Panc1 (cell line): ENCODE data around the gene COL6A1. TPM values are rescaled to one million over a fixed set of nuclear protein-coding genes. Genes with fewer than 3 reads are reported as not detected.

Experiments
- ATAC-seq: fragments of 200-7000 bp; cut with Tn5 transposase; 2 replicates; pipeline ENCODE4 v1.9.1; 2020; ENCODE audit warnings: mild to moderate bottlenecking, moderate library complexity
- BruUV-seq: library from RNA; stranded (reverse); fragments of 400-500 nt; replicated peaks from 2 replicates; lab custom pipeline; 2021; lab: Mats Ljungman, UMichigan
- CTCF ChIA-PET: fragments of 300-600 bp; sonication (Branson Sonifier 250); formaldehyde crosslinking; loops from one replicate; lab custom pipeline; 2022; ENCODE audit warnings: antibody characterized with exemption; lab: Charles Lee
- POLR2A ChIA-PET: fragments of 300-600 bp; sonication (Branson Sonifier 250); formaldehyde crosslinking; loops from one replicate; lab custom pipeline; 2022; ENCODE audit warnings: antibody characterized with exemption; lab: Charles Lee
- DNase-seq: peaks from one replicate; pipeline ENCODE4 v3.0.0-alpha.2; 2010; ENCODE audit warnings: low read depth, low spot score
- H3K27ac ChIP-seq: 2 replicates; pipeline ENCODE4 v1.5.1; 2011; ENCODE audit warnings: mild to moderate bottlenecking, low read length, inconsistent platforms
- H3K27me3 ChIP-seq: fragments of 200-500 bp; sonication (Bioruptor generic); 2 replicates; pipeline ENCODE4 v1.6.0; 2014; ENCODE audit warnings: low read length, inconsistent platforms; ENCODE audit not compliant: control insufficient read depth, insufficient read depth
- H3K36me3 ChIP-seq: fragments of 200-500 bp; sonication (Bioruptor generic); 2 replicates; pipeline ENCODE4 v1.5.1; 2014; ENCODE audit warnings: inconsistent platforms, mild to moderate bottlenecking, low read length, moderate library complexity; ENCODE audit not compliant: control insufficient read depth, insufficient read depth
- H3K4me1 ChIP-seq: 2 replicates; pipeline ENCODE4 v1.5.1; 2011; ENCODE audit warnings: inconsistent platforms, mild to moderate bottlenecking, low read length, moderate library complexity; ENCODE audit not compliant: control insufficient read depth, insufficient read depth
- H3K4me3 ChIP-seq, 2 experiments: 2 replicates each; pipeline ENCODE4 v1.5.1; 2011 to 2012; ENCODE audit warnings: low read depth in 2 of 2, low read length in 2 of 2, mild to moderate bottlenecking in 2 of 2, inconsistent platforms in 1 of 2, moderate library complexity in 1 of 2
- H3K9me3 ChIP-seq: fragments of 200-500 bp; sonication (Bioruptor generic); 2 replicates; pipeline ENCODE4 v1.5.1; 2014; ENCODE audit warnings: low read depth, mild to moderate bottlenecking, inconsistent platforms, low read length, moderate library complexity; ENCODE audit not compliant: control insufficient read depth, insufficient read depth
- POLR2AphosphoS5 ChIP-seq: IDR thresholded peaks from 2 replicates; pipeline ENCODE4 v1.6.1; 2012; ENCODE audit warnings: mild to moderate bottlenecking, low read depth, low read length, moderate library complexity
- SIN3A ChIP-seq: IDR thresholded peaks from 2 replicates; pipeline ENCODE4 v1.6.1; 2012; ENCODE audit warnings: low read depth, mild to moderate bottlenecking, low read length, moderate library complexity, borderline replicate concordance; ENCODE audit not compliant: insufficient read depth
- TCF7L2 ChIP-seq: IDR thresholded peaks from 2 replicates; pipeline ENCODE4 v1.6.1; 2011; ENCODE audit warnings: mild to moderate bottlenecking, low read depth, low read length, inconsistent platforms
- in situ Hi-C: cut with HindIII; loops from 2 replicates; pipeline ENCODE4 v1.10.0; 2016; ENCODE audit warnings: low sequenced_read_pairs, low pct_unique_long_range_greater_than_20kb
- intact Hi-C: fragments of 100-400 bp; cut with micrococcal nuclease; formaldehyde crosslinking; loops from one replicate; pipeline ENCODE4 v1.10.0; 2022; ENCODE audit not compliant: unreplicated experiment
- total RNA-seq: library from RNA; stranded (reverse); gene quantifications from one replicate; pipeline ENCODE4 v1.2.1, GENCODE V29; 2021; ENCODE audit not compliant: unreplicated experiment
- TF ChIP-seq, protein P1 (sequence below): fragments of 450-650 bp; IDR thresholded peaks from 2 replicates; pipeline ENCODE4 v1.5.1; 2017; ENCODE audit warnings: mild to moderate bottlenecking
- TF ChIP-seq, protein P2 (sequence below), 2 experiments: IDR thresholded peaks; 2 replicates each; pipeline ENCODE4 v1.6.1; 2011 to 2012; ENCODE audit warnings: low read depth in 2 of 2, control low read depth in 1 of 2, low read length in 1 of 2, mild to moderate bottlenecking in 1 of 2, moderate library complexity in 1 of 2; ENCODE audit not compliant: insufficient read depth in 1 of 2

The COL6A1 gene
- total RNA-seq, 1 experiment from 2014 or later: 34.2 TPM

- ATAC-seq: no peak
Measured at GRCh38 chr21:45957981-45958600, 23.5 kb upstream of the COL6A1 start.

DNA sequence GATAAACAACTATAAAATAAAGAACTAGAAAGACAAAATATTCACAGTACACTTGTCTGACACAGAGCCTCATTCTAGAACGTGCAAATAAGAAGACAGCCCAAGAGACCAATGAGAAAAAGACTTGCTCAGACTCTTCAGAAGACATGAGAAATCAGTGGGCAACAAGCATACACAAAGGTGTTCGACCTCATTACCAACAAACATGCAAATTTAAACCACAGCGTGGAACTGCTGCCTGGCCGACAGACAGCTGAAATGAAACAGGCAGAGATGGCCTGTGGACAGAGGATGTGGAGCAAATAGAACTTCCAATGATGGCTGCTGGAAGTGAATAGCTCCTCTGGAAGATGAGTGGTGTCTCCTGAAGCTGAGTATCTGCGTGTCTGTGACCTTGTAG is 22.4 kb upstream of the COL6A1 start:
- DNase-seq (no peak), ATAC-seq (no peak)
- Histone ChIP-seq H3K27me3 (peaks cover 3% of the 10 kb centered on the region), H3K36me3 (no peaks in the 10 kb centered on the region), H3K9me3 (no peaks in the 10 kb centered on the region), H3K4me3 (no peak overlapping the region), H3K4me1 (no peaks in the 10 kb centered on the region), H3K27ac (no peak overlapping the region)
- ChIA-PET POLR2A (no interaction called here), CTCF (no interaction called here)
- in situ Hi-C loops: no loop called here
- TF ChIP-seq TCF7L2: no peak
- TF ChIP-seq, protein P1, sequence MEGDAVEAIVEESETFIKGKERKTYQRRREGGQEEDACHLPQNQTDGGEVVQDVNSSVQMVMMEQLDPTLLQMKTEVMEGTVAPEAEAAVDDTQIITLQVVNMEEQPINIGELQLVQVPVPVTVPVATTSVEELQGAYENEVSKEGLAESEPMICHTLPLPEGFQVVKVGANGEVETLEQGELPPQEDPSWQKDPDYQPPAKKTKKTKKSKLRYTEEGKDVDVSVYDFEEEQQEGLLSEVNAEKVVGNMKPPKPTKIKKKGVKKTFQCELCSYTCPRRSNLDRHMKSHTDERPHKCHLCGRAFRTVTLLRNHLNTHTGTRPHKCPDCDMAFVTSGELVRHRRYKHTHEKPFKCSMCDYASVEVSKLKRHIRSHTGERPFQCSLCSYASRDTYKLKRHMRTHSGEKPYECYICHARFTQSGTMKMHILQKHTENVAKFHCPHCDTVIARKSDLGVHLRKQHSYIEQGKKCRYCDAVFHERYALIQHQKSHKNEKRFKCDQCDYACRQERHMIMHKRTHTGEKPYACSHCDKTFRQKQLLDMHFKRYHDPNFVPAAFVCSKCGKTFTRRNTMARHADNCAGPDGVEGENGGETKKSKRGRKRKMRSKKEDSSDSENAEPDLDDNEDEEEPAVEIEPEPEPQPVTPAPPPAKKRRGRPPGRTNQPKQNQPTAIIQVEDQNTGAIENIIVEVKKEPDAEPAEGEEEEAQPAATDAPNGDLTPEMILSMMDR: no peak
- TF ChIP-seq, protein P2, sequence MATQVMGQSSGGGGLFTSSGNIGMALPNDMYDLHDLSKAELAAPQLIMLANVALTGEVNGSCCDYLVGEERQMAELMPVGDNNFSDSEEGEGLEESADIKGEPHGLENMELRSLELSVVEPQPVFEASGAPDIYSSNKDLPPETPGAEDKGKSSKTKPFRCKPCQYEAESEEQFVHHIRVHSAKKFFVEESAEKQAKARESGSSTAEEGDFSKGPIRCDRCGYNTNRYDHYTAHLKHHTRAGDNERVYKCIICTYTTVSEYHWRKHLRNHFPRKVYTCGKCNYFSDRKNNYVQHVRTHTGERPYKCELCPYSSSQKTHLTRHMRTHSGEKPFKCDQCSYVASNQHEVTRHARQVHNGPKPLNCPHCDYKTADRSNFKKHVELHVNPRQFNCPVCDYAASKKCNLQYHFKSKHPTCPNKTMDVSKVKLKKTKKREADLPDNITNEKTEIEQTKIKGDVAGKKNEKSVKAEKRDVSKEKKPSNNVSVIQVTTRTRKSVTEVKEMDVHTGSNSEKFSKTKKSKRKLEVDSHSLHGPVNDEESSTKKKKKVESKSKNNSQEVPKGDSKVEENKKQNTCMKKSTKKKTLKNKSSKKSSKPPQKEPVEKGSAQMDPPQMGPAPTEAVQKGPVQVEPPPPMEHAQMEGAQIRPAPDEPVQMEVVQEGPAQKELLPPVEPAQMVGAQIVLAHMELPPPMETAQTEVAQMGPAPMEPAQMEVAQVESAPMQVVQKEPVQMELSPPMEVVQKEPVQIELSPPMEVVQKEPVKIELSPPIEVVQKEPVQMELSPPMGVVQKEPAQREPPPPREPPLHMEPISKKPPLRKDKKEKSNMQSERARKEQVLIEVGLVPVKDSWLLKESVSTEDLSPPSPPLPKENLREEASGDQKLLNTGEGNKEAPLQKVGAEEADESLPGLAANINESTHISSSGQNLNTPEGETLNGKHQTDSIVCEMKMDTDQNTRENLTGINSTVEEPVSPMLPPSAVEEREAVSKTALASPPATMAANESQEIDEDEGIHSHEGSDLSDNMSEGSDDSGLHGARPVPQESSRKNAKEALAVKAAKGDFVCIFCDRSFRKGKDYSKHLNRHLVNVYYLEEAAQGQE (IDR thresholded peaks at IDR 0.05; ENCODE audit: insufficient read depth in 1 of 2, low read depth in 2 of 2, low read length in 1 of 2): no peak
- TF ChIP-seq POLR2AphosphoS5: no peak
- no peak for TF ChIP-seq SIN3A
- BruUV-seq: no TSS peak
- intact Hi-C loops: no loop called here

More at GRCh38 chr21:45957981-45958600, 23.5 kb upstream of the COL6A1 start:
- no peak overlapping the region for H3K4me3 ChIP-seq
- peaks cover 3% of the 10 kb centered on the region for H3K27me3 ChIP-seq
- ChIA-PET POLR2A (no interaction called here), CTCF (no interaction called here)
- in situ Hi-C loops (no loop called here), intact Hi-C loops (no loop called here)
- H3K36me3 ChIP-seq: no peaks in the 10 kb centered on the region
- no peak overlapping the region for H3K27ac ChIP-seq
- H3K4me1 ChIP-seq: no peaks in the 10 kb centered on the region
- no peak for DNase-seq
- H3K9me3 ChIP-seq: no peaks in the 10 kb centered on the region
- no TSS peak for BruUV-seq
- TF ChIP-seq SIN3A: no peak
- no peak for TF ChIP-seq TCF7L2
- no peak for TF ChIP-seq POLR2AphosphoS5

DNA sequence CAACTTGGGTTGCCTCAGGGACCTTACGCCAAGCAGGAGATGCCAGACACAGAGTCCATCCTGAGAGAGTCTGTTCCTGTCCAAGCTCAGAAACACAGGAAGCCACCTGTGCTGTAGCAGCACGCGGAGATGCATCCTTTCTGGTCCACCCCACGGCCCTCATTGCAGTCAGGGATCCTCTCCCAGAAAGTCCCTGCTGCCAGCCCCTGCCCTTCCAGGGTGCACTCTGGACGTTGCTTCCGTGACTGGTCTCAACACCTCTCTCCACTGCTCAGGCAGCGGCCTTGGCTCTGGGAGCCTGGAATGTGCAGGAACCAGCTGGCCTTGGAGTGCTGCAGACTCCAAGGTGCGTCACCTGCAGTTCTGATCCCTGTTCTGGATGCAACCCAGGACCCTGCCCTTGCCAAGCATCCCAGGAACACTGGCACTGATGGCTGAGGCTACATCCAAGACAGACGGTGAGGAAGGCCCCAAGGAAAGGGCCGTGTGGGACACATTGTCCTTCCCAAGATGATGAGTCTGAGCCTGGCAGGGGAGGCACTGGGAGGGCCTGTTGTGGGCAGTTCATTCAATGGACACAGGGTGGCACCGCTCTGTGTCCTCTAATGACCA is 21.7 kb upstream of the COL6A1 start:
- H3K36me3 ChIP-seq: no peaks in the 10 kb centered on the region
- BruUV-seq: no TSS peak
- peaks cover 3% of the 10 kb centered on the region for H3K27me3 ChIP-seq
- no peak overlapping the region for H3K27ac ChIP-seq
- H3K4me1 ChIP-seq: no peaks in the 10 kb centered on the region
- no peaks in the 10 kb centered on the region for H3K9me3 ChIP-seq
- intact Hi-C loops: no loop called here
- POLR2A ChIA-PET: no interaction called here
- CTCF ChIA-PET: no interaction called here
- in situ Hi-C loops: no loop called here
- DNase-seq: no peak
- ATAC-seq: no peak
- TF ChIP-seq, protein P1: no peak
- TF ChIP-seq, protein P2 (IDR thresholded peaks at IDR 0.05; ENCODE audit: insufficient read depth in 1 of 2, low read depth in 2 of 2, low read length in 1 of 2): no peak
- TF ChIP-seq TCF7L2 (no peak), POLR2AphosphoS5 (no peak), SIN3A (no peak)
- H3K4me3 ChIP-seq: no peak overlapping the region
